ENCODE results near the gene TRDMT1. TPM values are rescaled to one million over a fixed set of nuclear protein-coding genes. Genes with fewer than 3 reads are reported as not detected.

Gene TRDMT1, protein sequence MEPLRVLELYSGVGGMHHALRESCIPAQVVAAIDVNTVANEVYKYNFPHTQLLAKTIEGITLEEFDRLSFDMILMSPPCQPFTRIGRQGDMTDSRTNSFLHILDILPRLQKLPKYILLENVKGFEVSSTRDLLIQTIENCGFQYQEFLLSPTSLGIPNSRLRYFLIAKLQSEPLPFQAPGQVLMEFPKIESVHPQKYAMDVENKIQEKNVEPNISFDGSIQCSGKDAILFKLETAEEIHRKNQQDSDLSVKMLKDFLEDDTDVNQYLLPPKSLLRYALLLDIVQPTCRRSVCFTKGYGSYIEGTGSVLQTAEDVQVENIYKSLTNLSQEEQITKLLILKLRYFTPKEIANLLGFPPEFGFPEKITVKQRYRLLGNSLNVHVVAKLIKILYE
- 10 to 100 TPM in 1 of 2 donors, 1 to 10 TPM in 1; 9.7 to 25.9 TPM for total RNA-seq
- polyA plus RNA-seq, result 1 to 10 TPM; 2.5 to 3.4 TPM
- long read RNA-seq, donor 1, partial matches to known transcripts, result 0 of 2 reads
- long read RNA-seq, donor 1, other reads (novel, unspliced or antisense), result 0 of 2 reads
- long read RNA-seq, donor 2, result 0 reads
- long read RNA-seq, donor 3, partial matches to known transcripts, result 2,207 of 2,330 reads
- long read RNA-seq, donor 3, other reads (novel, unspliced or antisense), result 123 of 2,330 reads
- long read RNA-seq, donor 4, result 0 reads
- long read RNA-seq, donor 5, partial matches to known transcripts, result 0 of 1 reads
- long read RNA-seq, donor 5, other reads (novel, unspliced or antisense), result 0 of 1 reads

DNA sequence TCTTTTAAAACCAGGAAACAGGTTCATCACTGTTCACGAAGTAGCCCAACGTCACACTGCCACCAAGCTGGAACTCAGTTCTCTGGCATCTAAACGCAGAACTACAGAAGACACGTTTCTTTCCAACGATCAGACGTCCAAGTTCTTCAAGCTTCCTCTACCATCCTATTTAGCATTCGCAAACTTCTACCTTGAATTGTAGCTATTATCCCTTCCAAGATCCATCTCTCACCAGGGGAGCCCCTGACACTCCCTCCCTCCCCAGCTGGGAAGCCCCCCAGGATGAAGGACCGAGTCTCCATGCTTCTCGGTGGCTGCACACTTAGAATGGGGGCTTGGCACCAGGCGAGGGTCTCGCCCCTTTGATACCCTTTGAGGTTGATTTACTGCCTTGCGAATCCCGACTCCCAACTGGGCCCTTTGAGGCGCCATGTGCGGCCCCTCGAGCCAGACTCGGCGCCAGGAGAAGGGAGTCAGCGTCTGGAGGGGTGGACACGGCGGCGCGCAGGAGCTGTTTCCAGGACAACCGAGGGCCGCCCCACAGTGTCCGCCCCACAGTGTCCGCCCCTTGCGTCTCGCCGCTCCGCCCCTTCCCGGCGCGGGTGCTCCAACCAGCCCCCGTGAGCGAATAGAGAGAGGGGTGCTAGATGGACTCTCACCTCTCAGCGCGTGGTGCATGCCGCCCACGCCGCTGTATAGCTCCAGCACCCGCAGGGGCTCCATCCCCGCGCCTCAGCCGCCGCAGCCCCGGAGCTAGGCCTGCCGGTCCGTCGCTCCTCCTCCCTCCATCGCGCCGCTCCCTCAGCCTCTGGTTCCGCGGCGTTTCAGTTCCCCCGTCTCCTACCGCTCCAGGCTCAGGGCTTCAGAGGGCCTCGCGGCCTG is at the start of gene TRDMT1:
Gene TRDMT1 (minus strand): TSS at position 761 of the 882 bp plus-strand sequence. CDS start 38 bp downstream, at position 723.
- 0% methylated on average over 56 to 60 of the region's 60 CpGs for WGBS, 2 donors
- no peaks in the 10 kb centered on the region for H3K27me3 ChIP-seq (ENCODE audit: control insufficient read depth in 3 of 3, insufficient read depth in 3 of 3, low read length in 2 of 3)
- H3K36me3 ChIP-seq (ENCODE audit: control insufficient read depth in 4 of 4, insufficient read depth in 4 of 4, low read length in 4 of 4), result no peaks in the 10 kb centered on the region
- peaks cover 0 to 29% (median 5%) of the 10 kb centered on the region in 5 donors for H3K4me1 ChIP-seq (ENCODE audit: control insufficient read depth in 5 of 5, insufficient read depth in 5 of 5, low read length in 5 of 5)
- H3K4me3 ChIP-seq, result peak within 1 kb of the TSS; percentile 69
- TF ChIP-seq, protein P1, sequence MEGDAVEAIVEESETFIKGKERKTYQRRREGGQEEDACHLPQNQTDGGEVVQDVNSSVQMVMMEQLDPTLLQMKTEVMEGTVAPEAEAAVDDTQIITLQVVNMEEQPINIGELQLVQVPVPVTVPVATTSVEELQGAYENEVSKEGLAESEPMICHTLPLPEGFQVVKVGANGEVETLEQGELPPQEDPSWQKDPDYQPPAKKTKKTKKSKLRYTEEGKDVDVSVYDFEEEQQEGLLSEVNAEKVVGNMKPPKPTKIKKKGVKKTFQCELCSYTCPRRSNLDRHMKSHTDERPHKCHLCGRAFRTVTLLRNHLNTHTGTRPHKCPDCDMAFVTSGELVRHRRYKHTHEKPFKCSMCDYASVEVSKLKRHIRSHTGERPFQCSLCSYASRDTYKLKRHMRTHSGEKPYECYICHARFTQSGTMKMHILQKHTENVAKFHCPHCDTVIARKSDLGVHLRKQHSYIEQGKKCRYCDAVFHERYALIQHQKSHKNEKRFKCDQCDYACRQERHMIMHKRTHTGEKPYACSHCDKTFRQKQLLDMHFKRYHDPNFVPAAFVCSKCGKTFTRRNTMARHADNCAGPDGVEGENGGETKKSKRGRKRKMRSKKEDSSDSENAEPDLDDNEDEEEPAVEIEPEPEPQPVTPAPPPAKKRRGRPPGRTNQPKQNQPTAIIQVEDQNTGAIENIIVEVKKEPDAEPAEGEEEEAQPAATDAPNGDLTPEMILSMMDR (IDR thresholded peaks at IDR 0.05; ENCODE audit: control extremely low read depth, extremely low read depth), result no peak
- peak within 1 kb of the TSS; percentile 80 to 86 for H3K9ac ChIP-seq (ENCODE audit: insufficient read depth in 1 of 2, low read length in 2 of 2)
- DNase-seq (peak; percentile 93 to 95 (median 94)), ATAC-seq (ENCODE audit: insufficient read depth, low FRiP score) (peak; percentile 100)
- peak within 1 kb of the TSS; percentile 87 to 98 for H3K27ac ChIP-seq (ENCODE audit: low read depth in 1 of 2, low read length in 1 of 2)
- H3K9me3 ChIP-seq (ENCODE audit: control insufficient read depth in 4 of 4, insufficient read depth in 3 of 4, low read length in 3 of 4), result no peaks in the 10 kb centered on the region

DNA sequence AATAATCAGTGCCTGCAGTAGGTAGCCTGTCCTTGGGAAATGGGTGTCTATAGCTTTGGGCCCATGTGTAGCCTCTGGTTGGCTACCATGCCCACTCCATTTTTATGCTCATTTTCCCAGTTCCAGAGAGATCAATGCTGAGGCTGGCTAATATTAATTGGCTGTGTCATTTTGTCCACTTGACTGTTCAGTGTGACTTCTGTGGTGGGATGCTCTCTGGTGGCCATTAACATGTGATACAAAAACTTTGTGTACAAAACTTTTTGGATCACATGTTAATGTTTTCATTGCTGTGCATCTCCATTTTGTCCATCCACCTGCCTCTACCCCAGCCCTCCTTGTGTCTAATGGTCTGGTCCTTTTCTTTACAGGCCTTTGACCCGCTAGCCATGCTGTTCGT is 49.3 kb upstream of the TRDMT1 start:
- H3K9me3 ChIP-seq (ENCODE audit: control insufficient read depth in 4 of 4, insufficient read depth in 3 of 4, low read length in 3 of 4), result no peaks in the 10 kb centered on the region
- ATAC-seq (ENCODE audit: insufficient read depth, low FRiP score) (no peak), DNase-seq (no peak)
- TF ChIP-seq, protein P1 (IDR thresholded peaks at IDR 0.05; ENCODE audit: control extremely low read depth, extremely low read depth), result peak; percentile 5
- H3K4me1 ChIP-seq (ENCODE audit: control insufficient read depth in 5 of 5, insufficient read depth in 5 of 5, low read length in 5 of 5), result no peaks in the 10 kb centered on the region
- WGBS, 2 donors, result 96 to 98% methylated on average over 2 of the region's 2 CpGs
- no peak overlapping the region for H3K27ac ChIP-seq (ENCODE audit: low read depth in 1 of 2, low read length in 1 of 2)
- H3K9ac ChIP-seq (ENCODE audit: insufficient read depth in 1 of 2, low read length in 2 of 2), result no peak overlapping the region
- H3K36me3 ChIP-seq (ENCODE audit: control insufficient read depth in 4 of 4, insufficient read depth in 4 of 4, low read length in 4 of 4), result no peaks in the 10 kb centered on the region
- no peak overlapping the region for H3K4me3 ChIP-seq
- H3K27me3 ChIP-seq (ENCODE audit: control insufficient read depth in 3 of 3, insufficient read depth in 3 of 3, low read length in 2 of 3), result no peaks in the 10 kb centered on the region

DNA sequence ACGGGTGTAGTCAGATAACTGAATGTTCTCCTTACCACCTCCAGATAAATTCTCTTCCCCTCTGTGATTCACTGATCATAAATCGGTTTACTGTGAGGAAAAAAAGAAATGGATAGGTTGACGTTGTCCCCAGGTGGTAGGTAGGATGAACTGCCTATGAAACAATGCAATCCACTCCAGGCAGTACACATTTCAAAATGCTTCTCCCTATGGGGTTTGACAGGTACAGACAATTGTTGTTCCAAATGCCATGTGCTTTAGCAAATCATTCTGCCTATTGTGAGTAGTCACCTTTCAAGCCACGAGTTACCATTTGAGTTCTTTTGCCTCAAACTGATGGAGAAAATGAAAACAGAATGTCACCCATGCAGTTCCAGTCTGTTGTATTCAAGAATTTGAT is 48.3 kb upstream of the TRDMT1 start:
- no peaks in the 10 kb centered on the region for H3K36me3 ChIP-seq (ENCODE audit: control insufficient read depth in 4 of 4, insufficient read depth in 4 of 4, low read length in 4 of 4)
- H3K9me3 ChIP-seq (ENCODE audit: control insufficient read depth in 4 of 4, insufficient read depth in 3 of 4, low read length in 3 of 4), result no peaks in the 10 kb centered on the region
- H3K27ac ChIP-seq (ENCODE audit: low read depth in 1 of 2, low read length in 1 of 2), result no peak overlapping the region
- WGBS, 2 donors, result 69 to 81% methylated on average over 4 of the region's 4 CpGs
- no peak for ATAC-seq (ENCODE audit: insufficient read depth, low FRiP score)
- H3K27me3 ChIP-seq (ENCODE audit: control insufficient read depth in 3 of 3, insufficient read depth in 3 of 3, low read length in 2 of 3), result no peaks in the 10 kb centered on the region
- TF ChIP-seq, protein P1 (IDR thresholded peaks at IDR 0.05; ENCODE audit: control extremely low read depth, extremely low read depth), result no peak
- H3K4me3 ChIP-seq, result no peak overlapping the region
- no peaks in the 10 kb centered on the region for H3K4me1 ChIP-seq (ENCODE audit: control insufficient read depth in 5 of 5, insufficient read depth in 5 of 5, low read length in 5 of 5)
- no peak for DNase-seq
- H3K9ac ChIP-seq (ENCODE audit: insufficient read depth in 1 of 2, low read length in 2 of 2), result no peak overlapping the region

Measured in lung (tissue), 16 donors.